PC-9 (cell line): ENCODE measurements around the gene PIK3C2G. TPM values are rescaled to one million over a fixed set of nuclear protein-coding genes. Genes with fewer than 3 reads are reported as not detected.

ENCODE experiments used
- BruUV-seq: library from RNA; stranded (reverse); fragments of 400-500 nt; replicated peaks from 2 replicates; lab custom pipeline; 2021; lab: Mats Ljungman, UMichigan
- CTCF ChIA-PET: fragments of 300-600 bp; sonication (Branson Sonifier 250); formaldehyde crosslinking; loops from one replicate; lab custom pipeline; 2022; ENCODE audit warnings: antibody characterized with exemption; lab: Charles Lee
- POLR2A ChIA-PET: fragments of 300-600 bp; sonication (Branson Sonifier 250); formaldehyde crosslinking; loops from one replicate; lab custom pipeline; 2022; ENCODE audit warnings: antibody characterized with exemption; ENCODE audit not compliant: unreplicated experiment; lab: Charles Lee
- DNase-seq, 2 experiments: peaks; one replicate each; pipeline versions ENCODE4 v3.0.0 to v3.0.0-alpha.2; 2015 to 2022; ENCODE audit warnings: mixed read lengths in 1 of 2
- H2AFZ ChIP-seq: fragments of 200-600 bp; sonication (generic); 2 replicates; pipeline ENCODE4 v1.8.1; 2017; ENCODE audit warnings: antibody characterized with exemption
- H3F3A ChIP-seq: fragments of 200-600 bp; sonication (generic); 2 replicates; pipeline ENCODE4 v1.8.1; 2017; ENCODE audit warnings: antibody characterized with exemption, mild to moderate bottlenecking, low read depth; ENCODE audit not compliant: insufficient read depth
- H3K27ac ChIP-seq: fragments of 200-600 bp; sonication (generic); 2 replicates; pipeline ENCODE4 v1.6.1; 2016; ENCODE audit warnings: mixed run types
- H3K27me3 ChIP-seq: fragments of 200-600 bp; sonication (generic); 2 replicates; pipeline ENCODE4 v1.6.1; 2016; ENCODE audit warnings: low read depth, mixed run types; ENCODE audit not compliant: insufficient read depth
- H3K36me3 ChIP-seq: fragments of 200-600 bp; sonication (generic); 2 replicates; pipeline ENCODE4 v1.6.1; 2016; ENCODE audit warnings: low read depth, mixed run types
- H3K4me1 ChIP-seq: fragments of 200-600 bp; sonication (generic); replicated peaks from 2 replicates; pipeline ENCODE4 v1.6.1; 2016; ENCODE audit warnings: mixed run types; ENCODE audit not compliant: insufficient read depth
- H3K4me2 ChIP-seq: fragments of 200-600 bp; sonication (generic); 2 replicates; pipeline ENCODE4 v1.6.1; 2017; ENCODE audit warnings: mixed run types
- H3K4me3 ChIP-seq: fragments of 200-600 bp; sonication (generic); 2 replicates; pipeline ENCODE4 v1.6.1; 2016; ENCODE audit warnings: mixed run types
- H3K79me2 ChIP-seq: fragments of 200-600 bp; sonication (generic); 2 replicates; pipeline ENCODE4 v1.6.1; 2017; ENCODE audit warnings: low read depth, mixed run types
- H3K9me2 ChIP-seq: fragments of 200-600 bp; sonication (generic); 2 replicates; pipeline ENCODE4 v1.8.1; 2017; ENCODE audit warnings: mild to moderate bottlenecking; ENCODE audit not compliant: insufficient read depth
- H3K9me3 ChIP-seq: fragments of 200-600 bp; sonication (generic); 2 replicates; pipeline ENCODE4 v1.8.1; 2016; ENCODE audit warnings: low read depth; ENCODE audit not compliant: insufficient read depth
- H4K20me1 ChIP-seq: fragments of 200-600 bp; sonication (generic); 2 replicates; pipeline ENCODE4 v1.8.1; 2017; ENCODE audit not compliant: insufficient read depth
- CTCF ChIP-seq: fragments of 200-600 bp; sonication (generic); conservative IDR thresholded peaks from 2 replicates; pipeline ENCODE4 v1.6.1; 2017; ENCODE audit warnings: mixed run types, antibody characterized with exemption, mild to moderate bottlenecking, moderate library complexity
- EZH2 ChIP-seq: fragments of 200-600 bp; sonication (generic); IDR thresholded peaks from 2 replicates; pipeline ENCODE4 v1.8.0; 2017; ENCODE audit warnings: antibody characterized with exemption, low read depth
- intact Hi-C: fragments of 100-400 bp; cut with micrococcal nuclease; formaldehyde crosslinking; loops from one replicate; pipeline ENCODE4 v1.10.0; 2022; ENCODE audit not compliant: unreplicated experiment
- total RNA-seq: library from RNA; stranded (reverse); gene quantifications from 2 replicates; pipeline ENCODE4 v1.2.3, GENCODE V29; 2021

Gene PIK3C2G
- total RNA-seq, 1 experiment from 2014 or later = 1.4 TPM

DNA sequence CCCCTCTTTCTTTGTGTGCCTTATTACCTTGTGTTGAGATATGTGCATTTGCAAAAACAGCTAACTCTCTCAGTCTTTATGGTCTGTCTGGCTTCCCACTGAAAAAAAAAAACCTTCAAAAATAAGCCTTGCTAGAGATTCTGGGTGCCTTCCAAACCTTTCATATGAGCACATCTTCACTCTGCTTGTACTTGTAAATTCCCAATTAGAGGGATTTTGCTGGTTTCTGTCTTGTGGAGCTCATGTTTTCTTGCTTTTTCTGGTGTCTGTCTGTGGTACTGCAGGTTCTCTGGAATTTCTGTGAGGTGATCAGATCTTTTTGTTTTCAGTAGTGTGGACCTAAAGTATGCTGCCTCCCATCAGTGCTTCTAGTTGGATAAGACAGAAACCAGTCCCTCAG lies 100.1 kb downstream of the PIK3C2G start:
- H3K27ac ChIP-seq = no peak overlapping the region
- CTCF ChIA-PET = no interaction called here
- H3K9me3 ChIP-seq = no peaks in the 10 kb centered on the region
- H3K36me3 ChIP-seq = no peaks in the 10 kb centered on the region
- no peaks in the 10 kb centered on the region for H3K27me3 ChIP-seq
- DNase-seq = no peak
- H3K9me2 ChIP-seq = no peaks in the 10 kb centered on the region
- no peaks in the 10 kb centered on the region for H3K79me2 ChIP-seq
- intact Hi-C loops = no loop called here
- no peaks in the 10 kb centered on the region for H3K4me1 ChIP-seq
- H4K20me1 ChIP-seq = no peaks in the 10 kb centered on the region
- H3K4me3 ChIP-seq = no peak overlapping the region
- TF ChIP-seq CTCF = no peak
- TF ChIP-seq EZH2 = no peak
- POLR2A ChIA-PET = no interaction called here
- H2AFZ ChIP-seq = no peak overlapping the region
- H3F3A ChIP-seq = no peaks in the 10 kb centered on the region
- BruUV-seq = no TSS peak
- no peak overlapping the region for H3K4me2 ChIP-seq

DNA sequence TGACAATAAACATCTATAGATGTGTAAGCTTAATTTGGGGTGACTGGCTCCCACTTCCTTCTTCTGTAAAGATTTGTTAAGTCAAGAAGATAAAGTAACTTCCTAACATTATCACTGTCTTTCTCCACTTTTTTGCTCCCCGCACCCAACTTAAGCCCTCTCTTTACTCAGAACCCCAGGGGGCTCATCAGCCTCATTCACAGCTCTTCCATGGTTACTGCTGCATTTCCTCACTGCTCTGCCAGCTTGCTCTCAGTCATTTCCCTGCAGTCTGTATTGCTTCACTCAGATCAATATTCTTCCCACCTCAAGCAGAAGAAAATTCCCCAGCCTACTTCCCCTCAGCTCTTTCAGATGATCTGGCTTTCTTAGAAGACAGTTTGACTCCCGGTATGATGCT lies 102.0 kb downstream of the PIK3C2G start:
- Histone ChIP-seq H4K20me1 (no peaks in the 10 kb centered on the region), H3K27ac (no peak overlapping the region), H3F3A (no peaks in the 10 kb centered on the region), H3K79me2 (no peaks in the 10 kb centered on the region), H3K4me3 (no peak overlapping the region), H3K9me2 (no peaks in the 10 kb centered on the region), H3K4me1 (no peaks in the 10 kb centered on the region), H2AFZ (no peak overlapping the region), H3K36me3 (no peaks in the 10 kb centered on the region), H3K4me2 (no peak overlapping the region), H3K27me3 (no peaks in the 10 kb centered on the region), H3K9me3 (no peaks in the 10 kb centered on the region)
- DNase-seq = no peak
- intact Hi-C loops = no loop called here
- POLR2A ChIA-PET = interaction anchor here (0.6 kb wide), 1 partner anchor 952 kb away, joined by 5 read pairs; no protein-coding TSS in a partner anchor
- TF ChIP-seq CTCF = no peak
- TF ChIP-seq EZH2 = no peak
- BruUV-seq = no TSS peak
- CTCF ChIA-PET = no interaction called here

GRCh38 chr12:18368594-18368993 lies 107.3 kb downstream of the PIK3C2G start:
- TF ChIP-seq EZH2 = no peak
- TF ChIP-seq CTCF = no peak
- no peak overlapping the region for H2AFZ ChIP-seq
- H3K4me3 ChIP-seq = no peak overlapping the region
- POLR2A ChIA-PET = no interaction called here
- H3K27ac ChIP-seq = no peak overlapping the region
- no peaks in the 10 kb centered on the region for H3K79me2 ChIP-seq
- no peaks in the 10 kb centered on the region for H3K4me1 ChIP-seq
- H3F3A ChIP-seq = no peaks in the 10 kb centered on the region
- DNase-seq = no peak
- CTCF ChIA-PET = no interaction called here
- H3K27me3 ChIP-seq = no peaks in the 10 kb centered on the region
- BruUV-seq = no TSS peak
- no peaks in the 10 kb centered on the region for H3K9me2 ChIP-seq
- H3K9me3 ChIP-seq = 0 out of 2 replicates have a peak, but pooled peaks cover 3% of the 10 kb centered on the region
- H3K4me2 ChIP-seq = no peak overlapping the region
- H3K36me3 ChIP-seq = no peaks in the 10 kb centered on the region
- intact Hi-C loops = no loop called here
- H4K20me1 ChIP-seq = no peaks in the 10 kb centered on the region
